Activated CD8-positive, alpha-beta T cell treated with anti-CD3 and anti-CD28 coated beads for 36 hours (primary cell): ENCODE results near the gene FBXL12. TPM values are rescaled to one million over a fixed set of nuclear protein-coding genes. Genes with fewer than 3 reads are reported as not detected.
"Not testable (repeated sequence)": the region's sequence is repeated elsewhere in the genome, so short reads cannot be mapped to it uniquely, and the experiment has no call there.

Experiments used
- ATAC-seq: fragments of 200-7000 bp; cut with Tn5 transposase; one replicate; pipeline ENCODE4 v1.10.0; 2021; ENCODE audit warnings: mild to moderate bottlenecking, moderate library complexity
- CTCF ChIA-PET: fragments of 350-600 bp; sonication (Branson Sonifier 250); formaldehyde crosslinking; loops from one replicate; lab custom pipeline; 2021; ENCODE audit warnings: antibody characterized with exemption; lab: Charles Lee
- POLR2A ChIA-PET: fragments of 350-600 bp; sonication (Branson Sonifier 250); formaldehyde crosslinking; loops from one replicate; lab custom pipeline; 2021; ENCODE audit warnings: antibody characterized with exemption; lab: Charles Lee
- DNase-seq: peaks from one replicate; pipeline ENCODE4 v3.0.0-alpha.2; 2020
- H3K27ac Mint-ChIP-seq: one replicate; pipeline ENCODE4 v1.8.0; 2021; ENCODE audit warnings: mild to moderate bottlenecking, mixed read lengths
- H3K27me3 Mint-ChIP-seq: one replicate; pipeline ENCODE4 v1.8.0; 2021; ENCODE audit warnings: mixed read lengths
- H3K36me3 Mint-ChIP-seq: one replicate; pipeline ENCODE4 v1.8.0; 2021; ENCODE audit warnings: low read depth, mixed read lengths
- H3K4me1 Mint-ChIP-seq: one replicate; pipeline ENCODE4 v1.8.0; 2021; ENCODE audit warnings: low read depth, mixed read lengths
- H3K4me3 Mint-ChIP-seq: one replicate; pipeline ENCODE4 v1.8.0; 2021; ENCODE audit warnings: mild to moderate bottlenecking, moderate library complexity, mixed read lengths
- H3K9me3 Mint-ChIP-seq: one replicate; pipeline ENCODE4 v1.8.0; 2021; ENCODE audit warnings: mixed read lengths
- CTCF ChIP-seq: fragments of 200-600 bp; IDR thresholded peaks from one replicate; pipeline ENCODE4 v1.8.0; 2022; ENCODE audit warnings: antibody characterized with exemption, mild to moderate bottlenecking
- intact Hi-C: fragments of 100-400 bp; cut with micrococcal nuclease; formaldehyde crosslinking; loops from one replicate; pipeline ENCODE4 v1.10.0; 2022
- total RNA-seq, 2 experiments: library from RNA; stranded (reverse); gene quantifications; one replicate each; pipeline ENCODE4 v1.2.3, GENCODE V29; 2021

The FBXL12 gene
- total RNA-seq, 2 experiments from 2014 or later, result 24.2 to 26.7 TPM

GRCh38 chr19:9849791-9850190, 30.9 kb upstream of the FBXL12 start:
- no peak for TF ChIP-seq CTCF
- peaks cover 29% of the 10 kb centered on the region for H3K4me1 Mint-ChIP-seq
- H3K27me3 Mint-ChIP-seq, result no peaks in the 10 kb centered on the region
- ChIA-PET CTCF (no interaction called here), POLR2A (interaction anchor here (1.3 kb wide), 1 partner anchor 10 kb away, joined by 3 read pairs; no protein-coding TSS in a partner anchor)
- ATAC-seq (no peak), DNase-seq (no peak)
- no peaks in the 10 kb centered on the region for H3K9me3 Mint-ChIP-seq
- intact Hi-C loops, result no loop called here
- no peak overlapping the region for H3K4me3 Mint-ChIP-seq
- no peak overlapping the region for H3K27ac Mint-ChIP-seq
- peaks cover 10% of the 10 kb centered on the region for H3K36me3 Mint-ChIP-seq

- ChIA-PET CTCF (no interaction called here), POLR2A (no interaction called here)
- Mint-ChIP-seq H3K4me3 (no peak overlapping the region), H3K27me3 (no peaks in the 10 kb centered on the region), H3K27ac (no peak overlapping the region), H3K4me1 (peaks cover 26% of the 10 kb centered on the region), H3K9me3 (no peaks in the 10 kb centered on the region), H3K36me3 (peaks cover 13% of the 10 kb centered on the region)
- DNase-seq, result no peak
- TF ChIP-seq CTCF, result no peak
- intact Hi-C loops, result no loop called here
- no peak for ATAC-seq
These were observed 29.9 kb upstream of the FBXL12 start for GRCh38 chr19:9848762-9849161.

- ATAC-seq (no peak), DNase-seq (peak; percentile 57)
- ChIA-PET POLR2A (interaction anchor here (1.1 kb wide), 1 partner anchor 11 kb away, joined by 4 read pairs; no protein-coding TSS in a partner anchor), CTCF (interaction anchor here (1.5 kb wide), 1 partner anchor 9 kb away, joined by 3 read pairs; no protein-coding TSS in a partner anchor)
- Mint-ChIP-seq H3K27me3 (no peaks in the 10 kb centered on the region), H3K4me1 (peaks cover 25% of the 10 kb centered on the region), H3K27ac (no peak overlapping the region), H3K9me3 (no peaks in the 10 kb centered on the region), H3K36me3 (peaks cover 20% of the 10 kb centered on the region), H3K4me3 (no peak overlapping the region)
- intact Hi-C loops, result no loop called here
- peak; percentile 42 for TF ChIP-seq CTCF
These were observed 29.2 kb upstream of the FBXL12 start for GRCh38 chr19:9848060-9848459.

GRCh38 chr19:9847087-9847671, 28.3 kb upstream of the FBXL12 start:
- Mint-ChIP-seq H3K27me3 (no peaks in the 10 kb centered on the region), H3K27ac (peak overlapping the region; percentile 63), H3K4me1 (peaks cover 27% of the 10 kb centered on the region), H3K9me3 (no peaks in the 10 kb centered on the region), H3K36me3 (peaks cover 28% of the 10 kb centered on the region), H3K4me3 (no peak overlapping the region)
- intact Hi-C loops, result no loop called here
- DNase-seq, result peak; percentile 82
- CTCF ChIA-PET, result interaction anchor here (0.9 to 1.5 kb wide), 5 partner anchors 10 to 78 kb away, joined by 3 to 4 read pairs (median 4); partner anchors contain the start of gene PIN1
- no peak for TF ChIP-seq CTCF
- peak; percentile 92 for ATAC-seq
- POLR2A ChIA-PET, result interaction anchor here (1.1 kb wide), 1 partner anchor 10 kb away, joined by 4 read pairs; no protein-coding TSS in a partner anchor

GRCh38 chr19:9843626-9844273, 24.9 kb upstream of the FBXL12 start:
- DNase-seq, intact Hi-C loops, H3K27me3 Mint-ChIP-seq, POLR2A ChIA-PET, CTCF ChIA-PET, H3K9me3 Mint-ChIP-seq, H3K27ac Mint-ChIP-seq, ATAC-seq, H3K4me3 Mint-ChIP-seq: not testable (repeated sequence)
- Mint-ChIP-seq H3K36me3 (peaks cover 50% of the 10 kb centered on the region), H3K4me1 (peaks cover 32% of the 10 kb centered on the region)
